Neural cell (in vitro differentiated cells): ENCODE results near the gene GLB1L2. TPM values are rescaled to one million over a fixed set of nuclear protein-coding genes. Genes with fewer than 3 reads are reported as not detected.

Source experiments
- H2AFZ ChIP-seq: fragments of 200-600, 300-800 bp; sonication (generic), shearing (Covaris generic); 2 replicates; pipeline ENCODE4 v1.6.0; 2014; ENCODE audit warnings: low read depth, mild to moderate bottlenecking, antibody characterized with exemption, low read length, moderate library complexity
- H3F3A ChIP-seq: fragments of 200-600 bp; shearing (Covaris generic); 2 replicates; pipeline ENCODE4 v1.6.1; 2016; ENCODE audit warnings: mild to moderate bottlenecking, moderate library complexity, mixed read lengths, antibody characterized with exemption, low read length; ENCODE audit not compliant: insufficient read depth, poor library complexity, severe bottlenecking
- H3K27ac ChIP-seq: fragments of 200-600, 300-800 bp; sonication (generic), shearing (Covaris generic); 2 replicates; pipeline ENCODE4 v1.5.1; 2014; ENCODE audit warnings: mild to moderate bottlenecking, low read length, moderate library complexity
- H3K27me3 ChIP-seq: fragments of 300-800, 200-600 bp; sonication (generic), shearing (Covaris generic); 2 replicates; pipeline ENCODE4 v1.6.0; 2014; ENCODE audit warnings: mild to moderate bottlenecking, low read depth, low read length, moderate library complexity; ENCODE audit not compliant: insufficient read depth
- H3K36me3 ChIP-seq: fragments of 300-800, 200-600 bp; sonication (generic), shearing (Covaris generic); 2 replicates; pipeline ENCODE4 v1.5.1; 2014; ENCODE audit warnings: mild to moderate bottlenecking, antibody characterized with exemption, low read length, moderate library complexity; ENCODE audit not compliant: insufficient read depth
- H3K4me2 ChIP-seq: fragments of 300-800, 200-600 bp; sonication (generic), shearing (Covaris generic); 2 replicates; pipeline ENCODE4 v1.6.0; 2014; ENCODE audit warnings: mild to moderate bottlenecking, low read length
- H3K4me3 ChIP-seq: fragments of 300-800, 200-600 bp; sonication (generic), shearing (Covaris generic); 2 replicates; pipeline ENCODE4 v1.5.1; 2014; ENCODE audit warnings: mild to moderate bottlenecking, low read length, moderate library complexity
- H3K79me2 ChIP-seq: fragments of 200-600 bp; shearing (Covaris generic); replicated peaks from 2 replicates; pipeline ENCODE4 v1.6.0; 2014; ENCODE audit warnings: mild to moderate bottlenecking, low read length, moderate library complexity; ENCODE audit not compliant: insufficient read depth
- H3K9ac ChIP-seq: fragments of 300-800, 200-600 bp; sonication (generic), shearing (Covaris generic); 2 replicates; pipeline ENCODE4 v1.6.1; 2016; ENCODE audit warnings: mild to moderate bottlenecking, low read length, mixed read lengths
- H3K9me2 ChIP-seq: fragments of 200-600 bp; shearing (Covaris generic); 2 replicates; pipeline ENCODE4 v1.6.1; 2016; ENCODE audit warnings: mild to moderate bottlenecking, low read length, mixed read lengths; ENCODE audit not compliant: insufficient read depth
- H3K9me3 ChIP-seq: fragments of 200-600, 300-800 bp; sonication (generic), shearing (Covaris generic); 2 replicates; pipeline ENCODE4 v1.6.1; 2016; ENCODE audit warnings: mild to moderate bottlenecking, mixed run types, low read length, moderate library complexity, mixed read lengths
- H4K20me1 ChIP-seq: fragments of 200-600 bp; shearing (Covaris generic); 2 replicates; pipeline ENCODE4 v1.6.1; 2016; ENCODE audit warnings: mild to moderate bottlenecking, mixed run types; ENCODE audit not compliant: insufficient read depth
- EP300 ChIP-seq: fragments of 450-650 bp; conservative IDR thresholded peaks from 2 replicates; pipeline ENCODE4 v1.6.1; 2014; ENCODE audit warnings: antibody characterized with exemption, mild to moderate bottlenecking, moderate library complexity; ENCODE audit not compliant: poor library complexity, severe bottlenecking
- EZH2 ChIP-seq: fragments of 200-600, 300-800 bp; shearing (Covaris generic), sonication (generic); IDR thresholded peaks from 2 replicates; pipeline ENCODE4 v1.6.1; 2014; ENCODE audit warnings: antibody characterized with exemption, low read length, borderline replicate concordance, mild to moderate bottlenecking; ENCODE audit not compliant: insufficient read depth, poor library complexity, severe bottlenecking
- MXI1 ChIP-seq: fragments of 450-650 bp; conservative IDR thresholded peaks from 2 replicates; pipeline ENCODE4 v1.6.1; 2014; ENCODE audit warnings: antibody characterized with exemption, mild to moderate bottlenecking; ENCODE audit not compliant: poor library complexity, severe bottlenecking
- POLR2AphosphoS5 ChIP-seq: IDR thresholded peaks from 2 replicates; pipeline ENCODE4 v1.6.1; 2012
- RAD21 ChIP-seq: fragments of 450-650 bp; conservative IDR thresholded peaks from 2 replicates; pipeline ENCODE4 v1.6.1; 2014; ENCODE audit warnings: antibody characterized with exemption, mild to moderate bottlenecking, moderate library complexity
- REST ChIP-seq: IDR thresholded peaks from 2 replicates; pipeline ENCODE4 v1.6.1; 2012; ENCODE audit warnings: borderline replicate concordance
- SMC3 ChIP-seq: fragments of 450-650 bp; conservative IDR thresholded peaks from 2 replicates; pipeline ENCODE4 v1.6.1; 2014; ENCODE audit warnings: antibody characterized with exemption, mild to moderate bottlenecking, moderate library complexity; ENCODE audit not compliant: poor library complexity
- TAF1 ChIP-seq: IDR thresholded peaks from 2 replicates; pipeline ENCODE4 v1.6.1; 2012; ENCODE audit warnings: low read depth
- polyA plus RNA-seq: library from polyadenylated mRNA; depleted of rRNA; stranded (reverse); fragments of >200 nt; gene quantifications from 2 replicates; pipeline ENCODE4 v1.2.3, GENCODE V29; 2014
- TF ChIP-seq, protein P1 (sequence below): fragments of 450-650 bp; IDR thresholded peaks from 2 replicates; pipeline ENCODE4 v1.5.1; 2014; ENCODE audit warnings: antibody characterized with exemption, mild to moderate bottlenecking, moderate library complexity; ENCODE audit not compliant: poor library complexity, severe bottlenecking

The GLB1L2 gene
- polyA plus RNA-seq, 1 donor from 2014 or later, result 1.6 TPM

GRCh38 chr11:134413043-134413825, 81.4 kb downstream of the GLB1L2 start:
- Histone ChIP-seq H3K27me3 (no peaks in the 10 kb centered on the region), H3K9me3 (no peaks in the 10 kb centered on the region), H3K79me2 (peaks cover 28% of the 10 kb centered on the region), H3F3A (no peaks in the 10 kb centered on the region), H3K9ac (peak overlapping the region; percentile 87), H3K36me3 (no peaks in the 10 kb centered on the region), H3K4me3 (peak overlapping the region; percentile 91), H3K9me2 (no peaks in the 10 kb centered on the region), H2AFZ (peak overlapping the region; percentile 76), H3K4me2 (peak overlapping the region; percentile 80), H3K27ac (peak overlapping the region; percentile 61), H4K20me1 (no peaks in the 10 kb centered on the region)
- no peak for TF ChIP-seq EZH2
- TF ChIP-seq POLR2AphosphoS5, result no peak
- no peak for TF ChIP-seq TAF1
- TF ChIP-seq, protein P1, sequence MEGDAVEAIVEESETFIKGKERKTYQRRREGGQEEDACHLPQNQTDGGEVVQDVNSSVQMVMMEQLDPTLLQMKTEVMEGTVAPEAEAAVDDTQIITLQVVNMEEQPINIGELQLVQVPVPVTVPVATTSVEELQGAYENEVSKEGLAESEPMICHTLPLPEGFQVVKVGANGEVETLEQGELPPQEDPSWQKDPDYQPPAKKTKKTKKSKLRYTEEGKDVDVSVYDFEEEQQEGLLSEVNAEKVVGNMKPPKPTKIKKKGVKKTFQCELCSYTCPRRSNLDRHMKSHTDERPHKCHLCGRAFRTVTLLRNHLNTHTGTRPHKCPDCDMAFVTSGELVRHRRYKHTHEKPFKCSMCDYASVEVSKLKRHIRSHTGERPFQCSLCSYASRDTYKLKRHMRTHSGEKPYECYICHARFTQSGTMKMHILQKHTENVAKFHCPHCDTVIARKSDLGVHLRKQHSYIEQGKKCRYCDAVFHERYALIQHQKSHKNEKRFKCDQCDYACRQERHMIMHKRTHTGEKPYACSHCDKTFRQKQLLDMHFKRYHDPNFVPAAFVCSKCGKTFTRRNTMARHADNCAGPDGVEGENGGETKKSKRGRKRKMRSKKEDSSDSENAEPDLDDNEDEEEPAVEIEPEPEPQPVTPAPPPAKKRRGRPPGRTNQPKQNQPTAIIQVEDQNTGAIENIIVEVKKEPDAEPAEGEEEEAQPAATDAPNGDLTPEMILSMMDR, result no peak

GRCh38 chr11:134413826-134414731, 82.3 kb downstream of the GLB1L2 start:
- Histone ChIP-seq H3K9me2 (no peaks in the 10 kb centered on the region), H3K36me3 (no peaks in the 10 kb centered on the region), H4K20me1 (no peaks in the 10 kb centered on the region), H3K27ac (no peak overlapping the region), H3K4me3 (peak overlapping the region; percentile 91), H3K79me2 (peaks cover 24% of the 10 kb centered on the region), H3K9me3 (no peaks in the 10 kb centered on the region), H3F3A (no peaks in the 10 kb centered on the region), H2AFZ (no peak overlapping the region), H3K27me3 (no peaks in the 10 kb centered on the region), H3K4me2 (peak overlapping the region; percentile 9), H3K9ac (peak overlapping the region; percentile 20)
- TF ChIP-seq EP300, result no peak
- no peak for TF ChIP-seq MXI1
- TF ChIP-seq REST, result no peak
- no peak for TF ChIP-seq RAD21
- TF ChIP-seq EZH2, result no peak
- no peak for TF ChIP-seq TAF1
- no peak for TF ChIP-seq POLR2AphosphoS5
- TF ChIP-seq, protein P1, result no peak
- no peak for TF ChIP-seq SMC3
